Uterus (tissue), 4 donors: ENCODE measurements around the gene AUH. TPM values are rescaled to one million over a fixed set of nuclear protein-coding genes. Genes with fewer than 3 reads are reported as not detected.
"Not testable (repeated sequence)": the region's sequence is repeated elsewhere in the genome, so short reads cannot be mapped to it uniquely, and the experiment has no call there.

Experiments
- DNase-seq, 2 donors: peaks; one replicate each; pipeline ENCODE4 v3.0.0-alpha.2; 2019 to 2020
- H3K27ac ChIP-seq, 2 donors: fragments of 200-600 bp; sonication (generic); 1 replicate in 1 of 2; 2 replicates in 1 of 2; pipeline ENCODE4 v1.5.1; 2016 to 2018
- H3K27me3 ChIP-seq, 2 donors: fragments of 200-600 bp; sonication (generic); one replicate each; pipeline ENCODE4 v1.5.1; 2018 to 2019; ENCODE audit warnings: control low read depth in 1 of 2
- H3K36me3 ChIP-seq, 2 donors: fragments of 200-600 bp; sonication (generic); one replicate each; pipeline ENCODE4 v1.5.1; 2019; ENCODE audit warnings: control low read depth in 1 of 2
- H3K4me1 ChIP-seq, 2 donors: fragments of 200-600 bp; sonication (generic); one replicate each; pipeline ENCODE4 v1.5.1; 2018 to 2019; ENCODE audit warnings: control low read depth in 1 of 2
- H3K4me3 ChIP-seq, 2 donors: fragments of 200-600 bp; sonication (generic); 1 replicate in 1 of 2; 2 replicates in 1 of 2; pipeline ENCODE4 v1.5.1; 2018 to 2019; ENCODE audit warnings: mild to moderate bottlenecking in 1 of 2
- H3K9me3 ChIP-seq, 2 donors: fragments of 200-600 bp; sonication (generic); one replicate each; pipeline ENCODE4 v1.5.1; 2019; ENCODE audit warnings: control low read depth in 1 of 2
- POLR2A ChIP-seq, 2 donors: fragments of 450-650 bp; IDR thresholded peaks; one replicate each; pipeline ENCODE4 v1.6.1; 2016; ENCODE audit warnings: antibody characterized with exemption in 2 of 2, mild to moderate bottlenecking in 1 of 2, moderate library complexity in 1 of 2
- intact Hi-C: fragments of 100-400 bp; cut with DNase I; formaldehyde crosslinking; loops from one replicate; pipeline ENCODE4 v1.15.1; 2023; ENCODE audit warnings: low total_unique reads
- total RNA-seq, 4 donors: library from RNA; depleted of rRNA in 3 of 4; stranded (reverse); fragments of >200 nt in 3 of 4; gene quantifications; one replicate each; pipeline versions ENCODE4 v1.1.0 to v1.2.4, GENCODE V29; 2014 to 2023
- TF ChIP-seq, protein P1 (sequence below), 4 experiments: fragments of 200-600 bp in 2 of 4; fragments of 450-650 bp in 2 of 4; sonication (generic) in 2 of 4; IDR thresholded peaks; one replicate each; pipeline ENCODE4 v1.5.1; 2016 to 2019; ENCODE audit warnings: antibody characterized with exemption in 4 of 4, mild to moderate bottlenecking in 2 of 4, moderate library complexity in 1 of 4
- donor health status: DM: yes; HTN: yes; CAD: no.

The AUH gene
- total RNA-seq, 4 donors from 2014 or later, result 4.4 to 36.7 (median 23.7) TPM

DNA sequence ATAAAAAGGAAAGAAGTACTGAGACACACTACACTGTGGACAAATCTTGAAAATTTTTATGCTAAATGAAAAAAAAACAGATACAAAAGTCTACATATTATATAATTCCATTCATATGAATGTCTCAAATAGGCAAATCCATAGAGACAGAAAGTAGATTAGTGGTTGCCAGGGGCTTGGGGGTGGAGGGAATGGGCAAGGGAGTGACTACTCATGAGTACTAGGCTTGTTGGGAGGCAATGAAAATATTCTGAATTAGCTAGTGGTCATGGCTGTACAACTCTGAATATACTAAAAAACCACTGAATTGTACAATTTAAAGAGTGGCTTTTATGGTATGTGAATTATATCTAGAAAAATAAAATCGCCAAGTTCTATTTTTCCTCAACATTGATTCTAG lies 154.9 kb downstream of the AUH start:
- Histone ChIP-seq H3K4me1 (no peaks in the 10 kb centered on the region), H3K27me3 (no peaks in the 10 kb centered on the region), H3K36me3 (no peaks in the 10 kb centered on the region), H3K4me3 (no peak overlapping the region), H3K9me3 (no peaks in the 10 kb centered on the region), H3K27ac (no peak overlapping the region)
- DNase-seq, result no peak
- TF ChIP-seq, protein P1, sequence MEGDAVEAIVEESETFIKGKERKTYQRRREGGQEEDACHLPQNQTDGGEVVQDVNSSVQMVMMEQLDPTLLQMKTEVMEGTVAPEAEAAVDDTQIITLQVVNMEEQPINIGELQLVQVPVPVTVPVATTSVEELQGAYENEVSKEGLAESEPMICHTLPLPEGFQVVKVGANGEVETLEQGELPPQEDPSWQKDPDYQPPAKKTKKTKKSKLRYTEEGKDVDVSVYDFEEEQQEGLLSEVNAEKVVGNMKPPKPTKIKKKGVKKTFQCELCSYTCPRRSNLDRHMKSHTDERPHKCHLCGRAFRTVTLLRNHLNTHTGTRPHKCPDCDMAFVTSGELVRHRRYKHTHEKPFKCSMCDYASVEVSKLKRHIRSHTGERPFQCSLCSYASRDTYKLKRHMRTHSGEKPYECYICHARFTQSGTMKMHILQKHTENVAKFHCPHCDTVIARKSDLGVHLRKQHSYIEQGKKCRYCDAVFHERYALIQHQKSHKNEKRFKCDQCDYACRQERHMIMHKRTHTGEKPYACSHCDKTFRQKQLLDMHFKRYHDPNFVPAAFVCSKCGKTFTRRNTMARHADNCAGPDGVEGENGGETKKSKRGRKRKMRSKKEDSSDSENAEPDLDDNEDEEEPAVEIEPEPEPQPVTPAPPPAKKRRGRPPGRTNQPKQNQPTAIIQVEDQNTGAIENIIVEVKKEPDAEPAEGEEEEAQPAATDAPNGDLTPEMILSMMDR (IDR thresholded peaks at IDR 0.05), result no peak
- no peak for TF ChIP-seq POLR2A (IDR thresholded peaks at IDR 0.05)
- intact Hi-C loops, result no loop called here

DNA sequence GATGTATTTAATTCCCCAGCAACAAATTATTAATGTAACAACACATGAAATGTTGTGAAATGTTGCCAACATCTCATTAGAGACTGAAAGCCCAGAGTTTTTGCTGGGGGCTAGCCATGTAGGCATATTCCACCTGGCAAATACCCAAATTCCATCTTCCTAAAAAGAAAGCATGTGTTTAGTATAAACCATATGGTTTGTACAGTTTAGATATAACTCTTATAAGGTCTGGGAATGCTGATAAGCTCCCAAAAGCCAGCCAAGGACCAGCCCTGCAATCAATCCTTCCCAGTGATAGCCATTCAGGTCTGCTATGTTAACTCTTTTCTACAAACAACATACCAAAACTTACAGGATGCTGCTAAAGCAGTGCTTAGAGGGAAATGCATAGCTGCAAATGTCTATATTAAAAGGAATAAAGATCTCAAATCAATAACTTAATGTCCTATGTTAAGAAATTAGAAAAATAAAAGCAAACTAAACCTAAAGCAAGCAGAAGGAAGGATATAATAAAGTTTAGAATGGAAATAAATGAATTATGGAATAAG lies 158.9 kb downstream of the AUH start:
- Histone ChIP-seq H3K4me1 (no peaks in the 10 kb centered on the region), H3K27ac (no peak overlapping the region), H3K4me3 (no peak overlapping the region), H3K9me3 (no peaks in the 10 kb centered on the region), H3K36me3 (no peaks in the 10 kb centered on the region), H3K27me3 (no peaks in the 10 kb centered on the region)
- no peak for DNase-seq
- TF ChIP-seq, protein P1 (IDR thresholded peaks at IDR 0.05), result no peak
- TF ChIP-seq POLR2A (IDR thresholded peaks at IDR 0.05), result no peak
- intact Hi-C loops, result no loop called here

DNA sequence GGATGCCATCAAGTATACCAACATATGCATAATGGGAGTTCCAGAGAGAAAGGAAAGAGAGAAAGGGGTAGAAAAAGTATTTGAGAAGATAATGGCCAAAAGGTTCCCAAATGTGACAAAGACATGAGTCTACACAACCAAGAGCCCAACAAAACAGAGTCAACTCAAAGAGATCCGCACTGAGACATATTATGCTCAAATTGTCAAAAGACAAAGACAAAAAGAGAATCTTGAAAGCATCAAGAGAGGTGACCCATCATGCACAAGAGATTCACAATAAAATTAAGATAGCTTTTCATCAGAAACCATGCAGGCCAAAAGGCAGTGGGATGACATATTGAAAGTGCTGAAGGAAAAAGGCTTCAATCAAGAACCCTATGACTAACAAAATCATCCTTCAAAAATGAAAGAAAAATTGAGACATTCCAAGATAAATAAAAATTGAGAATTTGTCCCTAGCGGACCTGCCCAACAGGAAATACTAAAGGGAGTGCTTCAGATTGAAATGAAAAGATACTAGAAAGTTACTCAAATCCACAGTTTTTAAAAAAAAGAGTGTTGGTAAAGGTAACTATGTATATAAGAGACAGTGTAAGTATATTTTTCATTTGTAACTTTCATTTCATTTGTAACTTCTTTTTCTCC lies 160.9 kb downstream of the AUH start:
- peaks cover 0 to 11% of the 10 kb centered on the region in 2 donors for H3K4me1 ChIP-seq
- H3K27me3 ChIP-seq, result no peaks in the 10 kb centered on the region
- H3K27ac ChIP-seq, result no peak overlapping the region
- no peak for DNase-seq
- intact Hi-C loops, result no loop called here
- no peak overlapping the region for H3K4me3 ChIP-seq
- no peaks in the 10 kb centered on the region for H3K36me3 ChIP-seq
- no peaks in the 10 kb centered on the region for H3K9me3 ChIP-seq
- no peak for TF ChIP-seq POLR2A (IDR thresholded peaks at IDR 0.05)
- TF ChIP-seq, protein P1 (IDR thresholded peaks at IDR 0.05), result no peak

DNA sequence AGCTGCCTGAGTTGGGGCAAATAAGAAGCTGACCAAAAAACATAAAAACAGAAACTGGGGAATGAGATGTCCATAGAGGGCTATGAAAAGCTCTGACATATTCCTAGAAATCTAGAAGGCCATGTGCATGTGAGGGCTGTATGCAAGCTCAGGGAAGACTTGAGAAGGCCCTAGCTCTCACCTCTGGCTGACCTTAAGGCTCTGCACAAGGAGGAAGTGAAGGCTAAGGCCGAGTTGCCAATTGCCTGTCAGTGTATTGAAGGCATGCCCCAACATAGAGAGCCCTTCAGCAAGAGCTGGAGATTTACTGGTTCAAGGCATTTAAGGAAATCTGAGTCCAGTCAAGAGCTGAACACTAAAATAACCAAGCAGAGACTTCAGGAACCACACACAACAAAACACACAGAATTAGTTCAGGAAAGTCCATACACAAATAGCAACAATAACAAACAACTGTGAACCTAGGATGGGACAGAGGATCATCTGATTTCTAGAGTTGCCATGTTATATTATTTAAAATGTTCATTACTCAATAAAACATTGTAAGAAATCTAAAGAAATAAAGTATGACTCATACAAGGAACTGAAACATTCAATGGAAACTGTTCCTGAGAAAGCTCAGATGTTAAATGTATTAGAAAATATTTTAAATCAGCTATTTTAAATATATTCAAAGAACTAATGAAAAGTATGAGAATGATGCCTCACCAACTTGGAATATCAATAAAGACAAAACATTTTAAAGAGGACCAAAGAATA lies 161.8 kb downstream of the AUH start:
- Histone ChIP-seq H3K4me1 (peaks cover 4 to 11% of the 10 kb centered on the region in 2 donors), H3K9me3 (no peaks in the 10 kb centered on the region), H3K27me3 (no peaks in the 10 kb centered on the region), H3K27ac (peak overlapping the region in 1 of 2 donors; percentile 100), H3K4me3 (no peak overlapping the region), H3K36me3 (no peaks in the 10 kb centered on the region)
- intact Hi-C loops, result no loop called here
- TF ChIP-seq POLR2A (IDR thresholded peaks at IDR 0.05), result no peak
- TF ChIP-seq, protein P1 (IDR thresholded peaks at IDR 0.05), result no peak
- DNase-seq, result no peak

DNA sequence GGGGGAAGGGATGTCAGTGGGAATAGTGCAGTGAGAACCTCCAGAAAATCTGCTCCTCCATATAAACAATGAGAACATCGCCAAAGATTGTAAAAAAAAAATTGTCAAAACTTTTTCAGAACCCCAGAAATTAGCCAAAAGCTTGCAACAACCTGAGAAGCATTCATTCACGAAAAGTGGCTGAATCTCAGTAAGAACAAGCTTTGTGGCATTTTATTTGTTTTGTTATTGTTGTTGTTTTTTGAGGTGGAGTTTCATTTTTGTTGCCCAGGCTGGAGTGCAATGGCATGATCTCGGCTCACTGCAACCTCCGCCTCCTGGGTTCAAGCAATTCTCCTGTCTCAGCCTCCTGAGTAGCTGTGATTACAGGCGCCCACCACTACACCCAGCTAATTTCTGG lies 162.8 kb downstream of the AUH start:
- intact Hi-C loops, H3K27me3 ChIP-seq, H3K36me3 ChIP-seq, DNase-seq, H3K9me3 ChIP-seq, H3K4me3 ChIP-seq: not testable (repeated sequence)
- H3K4me1 ChIP-seq, result peaks cover 10 to 11% of the 10 kb centered on the region in 2 donors
- H3K27ac ChIP-seq, result peak overlapping the region; percentile 100
